Neural cell (in vitro differentiated cells): ENCODE results near the gene TSPEAR. TPM values are rescaled to one million over a fixed set of nuclear protein-coding genes. Genes with fewer than 3 reads are reported as not detected.

Source experiments
- H2AFZ ChIP-seq: fragments of 200-600, 300-800 bp; sonication (generic), shearing (Covaris generic); 2 replicates; pipeline ENCODE4 v1.6.0; 2014; ENCODE audit warnings: low read depth, mild to moderate bottlenecking, antibody characterized with exemption, low read length, moderate library complexity
- H3F3A ChIP-seq: fragments of 200-600 bp; shearing (Covaris generic); 2 replicates; pipeline ENCODE4 v1.6.1; 2016; ENCODE audit warnings: mild to moderate bottlenecking, moderate library complexity, mixed read lengths, antibody characterized with exemption, low read length; ENCODE audit not compliant: insufficient read depth, poor library complexity, severe bottlenecking
- H3K27ac ChIP-seq: fragments of 200-600, 300-800 bp; sonication (generic), shearing (Covaris generic); 2 replicates; pipeline ENCODE4 v1.5.1; 2014; ENCODE audit warnings: mild to moderate bottlenecking, low read length, moderate library complexity
- H3K27me3 ChIP-seq: fragments of 300-800, 200-600 bp; sonication (generic), shearing (Covaris generic); 2 replicates; pipeline ENCODE4 v1.6.0; 2014; ENCODE audit warnings: mild to moderate bottlenecking, low read depth, low read length, moderate library complexity; ENCODE audit not compliant: insufficient read depth
- H3K36me3 ChIP-seq: fragments of 300-800, 200-600 bp; sonication (generic), shearing (Covaris generic); 2 replicates; pipeline ENCODE4 v1.5.1; 2014; ENCODE audit warnings: mild to moderate bottlenecking, antibody characterized with exemption, low read length, moderate library complexity; ENCODE audit not compliant: insufficient read depth
- H3K4me2 ChIP-seq: fragments of 300-800, 200-600 bp; sonication (generic), shearing (Covaris generic); 2 replicates; pipeline ENCODE4 v1.6.0; 2014; ENCODE audit warnings: mild to moderate bottlenecking, low read length
- H3K4me3 ChIP-seq: fragments of 300-800, 200-600 bp; sonication (generic), shearing (Covaris generic); 2 replicates; pipeline ENCODE4 v1.5.1; 2014; ENCODE audit warnings: mild to moderate bottlenecking, low read length, moderate library complexity
- H3K79me2 ChIP-seq: fragments of 200-600 bp; shearing (Covaris generic); replicated peaks from 2 replicates; pipeline ENCODE4 v1.6.0; 2014; ENCODE audit warnings: mild to moderate bottlenecking, low read length, moderate library complexity; ENCODE audit not compliant: insufficient read depth
- H3K9ac ChIP-seq: fragments of 300-800, 200-600 bp; sonication (generic), shearing (Covaris generic); 2 replicates; pipeline ENCODE4 v1.6.1; 2016; ENCODE audit warnings: mild to moderate bottlenecking, low read length, mixed read lengths
- H3K9me2 ChIP-seq: fragments of 200-600 bp; shearing (Covaris generic); 2 replicates; pipeline ENCODE4 v1.6.1; 2016; ENCODE audit warnings: mild to moderate bottlenecking, low read length, mixed read lengths; ENCODE audit not compliant: insufficient read depth
- H3K9me3 ChIP-seq: fragments of 200-600, 300-800 bp; sonication (generic), shearing (Covaris generic); 2 replicates; pipeline ENCODE4 v1.6.1; 2016; ENCODE audit warnings: mild to moderate bottlenecking, mixed run types, low read length, moderate library complexity, mixed read lengths
- H4K20me1 ChIP-seq: fragments of 200-600 bp; shearing (Covaris generic); 2 replicates; pipeline ENCODE4 v1.6.1; 2016; ENCODE audit warnings: mild to moderate bottlenecking, mixed run types; ENCODE audit not compliant: insufficient read depth
- CTCF ChIP-seq: fragments of 450-650 bp; IDR thresholded peaks from 2 replicates; pipeline ENCODE4 v1.5.1; 2014; ENCODE audit warnings: antibody characterized with exemption, mild to moderate bottlenecking, moderate library complexity; ENCODE audit not compliant: poor library complexity, severe bottlenecking
- EP300 ChIP-seq: fragments of 450-650 bp; conservative IDR thresholded peaks from 2 replicates; pipeline ENCODE4 v1.6.1; 2014; ENCODE audit warnings: antibody characterized with exemption, mild to moderate bottlenecking, moderate library complexity; ENCODE audit not compliant: poor library complexity, severe bottlenecking
- EZH2 ChIP-seq: fragments of 200-600, 300-800 bp; shearing (Covaris generic), sonication (generic); IDR thresholded peaks from 2 replicates; pipeline ENCODE4 v1.6.1; 2014; ENCODE audit warnings: antibody characterized with exemption, low read length, borderline replicate concordance, mild to moderate bottlenecking; ENCODE audit not compliant: insufficient read depth, poor library complexity, severe bottlenecking
- MXI1 ChIP-seq: fragments of 450-650 bp; conservative IDR thresholded peaks from 2 replicates; pipeline ENCODE4 v1.6.1; 2014; ENCODE audit warnings: antibody characterized with exemption, mild to moderate bottlenecking; ENCODE audit not compliant: poor library complexity, severe bottlenecking
- POLR2AphosphoS5 ChIP-seq: IDR thresholded peaks from 2 replicates; pipeline ENCODE4 v1.6.1; 2012
- RAD21 ChIP-seq: fragments of 450-650 bp; conservative IDR thresholded peaks from 2 replicates; pipeline ENCODE4 v1.6.1; 2014; ENCODE audit warnings: antibody characterized with exemption, mild to moderate bottlenecking, moderate library complexity
- REST ChIP-seq: IDR thresholded peaks from 2 replicates; pipeline ENCODE4 v1.6.1; 2012; ENCODE audit warnings: borderline replicate concordance
- SMC3 ChIP-seq: fragments of 450-650 bp; conservative IDR thresholded peaks from 2 replicates; pipeline ENCODE4 v1.6.1; 2014; ENCODE audit warnings: antibody characterized with exemption, mild to moderate bottlenecking, moderate library complexity; ENCODE audit not compliant: poor library complexity
- TAF1 ChIP-seq: IDR thresholded peaks from 2 replicates; pipeline ENCODE4 v1.6.1; 2012; ENCODE audit warnings: low read depth
- polyA plus RNA-seq: library from polyadenylated mRNA; depleted of rRNA; stranded (reverse); fragments of >200 nt; gene quantifications from 2 replicates; pipeline ENCODE4 v1.2.3, GENCODE V29; 2014

The TSPEAR gene
- polyA plus RNA-seq, 1 donor from 2014 or later: 0.19 TPM

GRCh38 chr21:44694776-44695175, 16.6 kb downstream of the TSPEAR start:
- Histone ChIP-seq H2AFZ (no peak overlapping the region), H3K9me3 (peaks cover 10% of the 10 kb centered on the region), H3K27ac (no peak overlapping the region), H3K4me2 (no peak overlapping the region), H3K9me2 (no peaks in the 10 kb centered on the region), H3F3A (no peaks in the 10 kb centered on the region), H3K9ac (no peak overlapping the region), H3K4me3 (no peak overlapping the region), H3K36me3 (no peaks in the 10 kb centered on the region), H3K79me2 (no peaks in the 10 kb centered on the region), H3K27me3 (no peaks in the 10 kb centered on the region), H4K20me1 (no peaks in the 10 kb centered on the region)
- no peak for TF ChIP-seq EZH2
- TF ChIP-seq POLR2AphosphoS5: no peak
- TF ChIP-seq SMC3: no peak
- TF ChIP-seq EP300: no peak

- no peak overlapping the region for H3K4me2 ChIP-seq
- H3K9me2 ChIP-seq: no peaks in the 10 kb centered on the region
- H3K27ac ChIP-seq: no peak overlapping the region
- no peak overlapping the region for H3K9ac ChIP-seq
- no peak for TF ChIP-seq RAD21
- no peak for TF ChIP-seq TAF1
- TF ChIP-seq CTCF: no peak
- no peak for TF ChIP-seq REST
- no peak for TF ChIP-seq SMC3
- TF ChIP-seq MXI1: no peak
- TF ChIP-seq EZH2: no peak
- TF ChIP-seq POLR2AphosphoS5: no peak
- TF ChIP-seq EP300: no peak
- H3K27me3 ChIP-seq: no peaks in the 10 kb centered on the region
- H3K36me3 ChIP-seq: no peaks in the 10 kb centered on the region
- H2AFZ ChIP-seq: no peak overlapping the region
- no peak overlapping the region for H3K4me3 ChIP-seq
- H4K20me1 ChIP-seq: no peaks in the 10 kb centered on the region
- peaks cover 10% of the 10 kb centered on the region for H3K9me3 ChIP-seq
- no peaks in the 10 kb centered on the region for H3K79me2 ChIP-seq
- H3F3A ChIP-seq: no peaks in the 10 kb centered on the region
Measured at GRCh38 chr21:44692798-44693512, 18.4 kb downstream of the TSPEAR start.
